ENCODE results near the gene TPM4. TPM values are rescaled to one million over a fixed set of nuclear protein-coding genes. Genes with fewer than 3 reads are reported as not detected.

TPM4 gene
- total and polyA plus RNA-seq, 2 of the 13 experiments (the other 11 are each of a cell fraction or from before 2014, with no cell fraction given) = 180 to 188 TPM

DNA sequence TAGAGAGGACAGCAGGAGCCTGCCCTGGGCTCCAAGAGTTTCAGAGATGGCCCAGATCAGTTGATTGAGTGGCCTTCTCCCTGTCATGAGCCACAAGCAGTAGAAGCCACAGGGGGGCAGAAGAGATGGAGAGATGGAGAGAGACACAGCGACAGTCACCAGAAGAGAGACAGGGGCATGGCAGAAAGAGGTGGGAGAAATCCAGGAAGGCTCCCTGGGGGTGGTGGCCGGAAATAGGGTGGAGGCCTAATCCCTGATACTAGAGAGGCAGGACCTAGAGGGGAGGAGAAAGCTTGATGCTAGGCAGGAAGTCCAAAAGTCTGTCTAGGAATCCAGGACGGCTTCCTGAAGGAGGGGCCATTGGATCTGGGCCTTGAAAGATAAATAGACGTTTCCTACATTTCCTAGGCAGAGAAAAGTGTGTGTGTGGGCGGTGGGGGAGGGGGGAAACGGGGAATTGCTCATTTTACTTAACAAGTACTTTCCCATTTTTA is 9.6 kb upstream of the TPM4 start (continued):
- TF ChIP-seq, protein P1, sequence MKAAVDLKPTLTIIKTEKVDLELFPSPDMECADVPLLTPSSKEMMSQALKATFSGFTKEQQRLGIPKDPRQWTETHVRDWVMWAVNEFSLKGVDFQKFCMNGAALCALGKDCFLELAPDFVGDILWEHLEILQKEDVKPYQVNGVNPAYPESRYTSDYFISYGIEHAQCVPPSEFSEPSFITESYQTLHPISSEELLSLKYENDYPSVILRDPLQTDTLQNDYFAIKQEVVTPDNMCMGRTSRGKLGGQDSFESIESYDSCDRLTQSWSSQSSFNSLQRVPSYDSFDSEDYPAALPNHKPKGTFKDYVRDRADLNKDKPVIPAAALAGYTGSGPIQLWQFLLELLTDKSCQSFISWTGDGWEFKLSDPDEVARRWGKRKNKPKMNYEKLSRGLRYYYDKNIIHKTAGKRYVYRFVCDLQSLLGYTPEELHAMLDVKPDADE (CRISPR knock-in tag; IDR thresholded peaks at IDR 0.05) = no peak
- TF ChIP-seq, protein P2, sequence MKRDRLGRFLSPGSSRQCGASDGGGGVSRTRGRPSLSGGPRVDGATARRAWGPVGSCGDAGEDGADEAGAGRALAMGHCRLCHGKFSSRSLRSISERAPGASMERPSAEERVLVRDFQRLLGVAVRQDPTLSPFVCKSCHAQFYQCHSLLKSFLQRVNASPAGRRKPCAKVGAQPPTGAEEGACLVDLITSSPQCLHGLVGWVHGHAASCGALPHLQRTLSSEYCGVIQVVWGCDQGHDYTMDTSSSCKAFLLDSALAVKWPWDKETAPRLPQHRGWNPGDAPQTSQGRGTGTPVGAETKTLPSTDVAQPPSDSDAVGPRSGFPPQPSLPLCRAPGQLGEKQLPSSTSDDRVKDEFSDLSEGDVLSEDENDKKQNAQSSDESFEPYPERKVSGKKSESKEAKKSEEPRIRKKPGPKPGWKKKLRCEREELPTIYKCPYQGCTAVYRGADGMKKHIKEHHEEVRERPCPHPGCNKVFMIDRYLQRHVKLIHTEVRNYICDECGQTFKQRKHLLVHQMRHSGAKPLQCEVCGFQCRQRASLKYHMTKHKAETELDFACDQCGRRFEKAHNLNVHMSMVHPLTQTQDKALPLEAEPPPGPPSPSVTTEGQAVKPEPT (CRISPR knock-in tag; IDR thresholded peaks at IDR 0.05; ENCODE audit: low read depth) = no peak
- TF ChIP-seq, protein P3, sequence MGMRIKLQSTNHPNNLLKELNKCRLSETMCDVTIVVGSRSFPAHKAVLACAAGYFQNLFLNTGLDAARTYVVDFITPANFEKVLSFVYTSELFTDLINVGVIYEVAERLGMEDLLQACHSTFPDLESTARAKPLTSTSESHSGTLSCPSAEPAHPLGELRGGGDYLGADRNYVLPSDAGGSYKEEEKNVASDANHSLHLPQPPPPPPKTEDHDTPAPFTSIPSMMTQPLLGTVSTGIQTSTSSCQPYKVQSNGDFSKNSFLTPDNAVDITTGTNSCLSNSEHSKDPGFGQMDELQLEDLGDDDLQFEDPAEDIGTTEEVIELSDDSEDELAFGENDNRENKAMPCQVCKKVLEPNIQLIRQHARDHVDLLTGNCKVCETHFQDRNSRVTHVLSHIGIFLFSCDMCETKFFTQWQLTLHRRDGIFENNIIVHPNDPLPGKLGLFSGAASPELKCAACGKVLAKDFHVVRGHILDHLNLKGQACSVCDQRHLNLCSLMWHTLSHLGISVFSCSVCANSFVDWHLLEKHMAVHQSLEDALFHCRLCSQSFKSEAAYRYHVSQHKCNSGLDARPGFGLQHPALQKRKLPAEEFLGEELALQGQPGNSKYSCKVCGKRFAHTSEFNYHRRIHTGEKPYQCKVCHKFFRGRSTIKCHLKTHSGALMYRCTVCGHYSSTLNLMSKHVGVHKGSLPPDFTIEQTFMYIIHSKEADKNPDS (CRISPR knock-in tag; IDR thresholded peaks at IDR 0.05) = no peak
- TF ChIP-seq SIX4 (CRISPR knock-in tag; IDR thresholded peaks at IDR 0.05) (no peak), NFE2 (CRISPR knock-in tag; IDR thresholded peaks at IDR 0.05) (no peak), YEATS4 (CRISPR knock-in tag; IDR thresholded peaks at IDR 0.05; ENCODE audit: borderline replicate concordance) (no peak), HNRNPLL (IDR thresholded peaks at IDR 0.05; ENCODE audit: low read depth, low read length, poor library complexity, severe bottlenecking) (no peak), ELF4 (CRISPR knock-in tag; IDR thresholded peaks at IDR 0.05; ENCODE audit: borderline replicate concordance) (no peak), RBFOX2 (IDR thresholded peaks at IDR 0.05; ENCODE audit: low read depth, low read length) (no peak), NFKBIZ (CRISPR knock-in tag; IDR thresholded peaks at IDR 0.05) (no peak), ZNF160 (CRISPR knock-in tag; IDR thresholded peaks at IDR 0.05) (no peak), PHF20 (CRISPR knock-in tag; IDR thresholded peaks at IDR 0.05) (no peak), ZSCAN22 (CRISPR knock-in tag; IDR thresholded peaks at IDR 0.05) (no peak), ZNF891 (CRISPR knock-in tag; IDR thresholded peaks at IDR 0.05) (no peak), SMARCC2 (IDR thresholded peaks at IDR 0.05) (no peak), ATM (IDR thresholded peaks at IDR 0.05; ENCODE audit: borderline replicate concordance) (no peak), CCDC6 (CRISPR knock-in tag; IDR thresholded peaks at IDR 0.05) (0 out of 2 replicates have a peak, but pooled peaks have one; percentile 28), ZMYM2 (CRISPR knock-in tag; IDR thresholded peaks at IDR 0.05) (0 out of 2 replicates have a peak, but pooled peaks have one; percentile 23), NAIF1 (CRISPR knock-in tag; IDR thresholded peaks at IDR 0.05; ENCODE audit: borderline replicate concordance) (no peak), NR1H2 (CRISPR knock-in tag; IDR thresholded peaks at IDR 0.05; ENCODE audit: borderline replicate concordance, low read depth) (no peak), MAZ (IDR thresholded peaks at IDR 0.05; ENCODE audit: borderline replicate concordance, low read depth, low read length) (peak; percentile 77; the same call in 1 of the 2 replicates), MAZ (CRISPR knock-in tag; IDR thresholded peaks at IDR 0.05; ENCODE audit: low read depth) (no peak), ZSCAN12 (CRISPR knock-in tag; IDR thresholded peaks at IDR 0.05) (no peak), BHLHE40 (IDR thresholded peaks at IDR 0.05; ENCODE audit: low read length) (no peak), TAF1 (CRISPR knock-in tag; IDR thresholded peaks at IDR 0.05) (no peak), ZNF546 (CRISPR knock-in tag; conservative IDR thresholded peaks at IDR 0.05) (no peak)
- TF ChIP-seq, protein P4, sequence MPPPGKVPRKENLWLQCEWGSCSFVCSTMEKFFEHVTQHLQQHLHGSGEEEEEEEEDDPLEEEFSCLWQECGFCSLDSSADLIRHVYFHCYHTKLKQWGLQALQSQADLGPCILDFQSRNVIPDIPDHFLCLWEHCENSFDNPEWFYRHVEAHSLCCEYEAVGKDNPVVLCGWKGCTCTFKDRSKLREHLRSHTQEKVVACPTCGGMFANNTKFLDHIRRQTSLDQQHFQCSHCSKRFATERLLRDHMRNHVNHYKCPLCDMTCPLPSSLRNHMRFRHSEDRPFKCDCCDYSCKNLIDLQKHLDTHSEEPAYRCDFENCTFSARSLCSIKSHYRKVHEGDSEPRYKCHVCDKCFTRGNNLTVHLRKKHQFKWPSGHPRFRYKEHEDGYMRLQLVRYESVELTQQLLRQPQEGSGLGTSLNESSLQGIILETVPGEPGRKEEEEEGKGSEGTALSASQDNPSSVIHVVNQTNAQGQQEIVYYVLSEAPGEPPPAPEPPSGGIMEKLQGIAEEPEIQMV (CRISPR knock-in tag; IDR thresholded peaks at IDR 0.05; ENCODE audit: low read depth) = no peak

All from HepG2 (cell line).